RCC 7860 (cell line): ENCODE measurements around the gene NAMPT.
A peak's percentile ranks its signal among the peaks of the same experiment; 100 is the strongest.

Source experiments
- DNase-seq: peaks from one replicate; pipeline ENCODE4 v3.0.0-alpha.2; 2015; ENCODE audit warnings: low spot score
- FAIRE-seq: peaks from 2 replicates; lab custom pipeline; 2012; peaks lifted over from hg19 to GRCh38; lab: Jason Lieb, UNC

Gene NAMPT

DNA sequence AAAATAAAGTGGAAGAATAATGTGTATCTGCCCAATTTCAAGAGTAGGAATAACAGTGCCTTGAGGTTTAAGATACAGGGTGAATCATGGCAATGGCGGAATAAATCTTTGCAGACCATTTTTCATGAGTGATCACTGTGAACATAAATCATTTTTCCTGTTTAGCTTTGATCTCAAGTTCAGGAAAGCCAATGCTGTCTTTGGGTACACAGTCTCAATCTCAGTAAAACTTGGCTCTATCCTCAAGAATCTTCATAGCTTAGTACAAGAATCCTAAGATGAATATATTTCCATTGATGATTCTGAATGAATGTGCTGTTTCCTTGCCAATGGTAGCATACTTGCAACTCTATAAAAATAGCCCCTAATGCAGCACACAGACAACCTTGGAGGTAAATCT is 6.8 kb downstream of the NAMPT start:
- FAIRE-seq, result no peak
- no peak for DNase-seq

DNA sequence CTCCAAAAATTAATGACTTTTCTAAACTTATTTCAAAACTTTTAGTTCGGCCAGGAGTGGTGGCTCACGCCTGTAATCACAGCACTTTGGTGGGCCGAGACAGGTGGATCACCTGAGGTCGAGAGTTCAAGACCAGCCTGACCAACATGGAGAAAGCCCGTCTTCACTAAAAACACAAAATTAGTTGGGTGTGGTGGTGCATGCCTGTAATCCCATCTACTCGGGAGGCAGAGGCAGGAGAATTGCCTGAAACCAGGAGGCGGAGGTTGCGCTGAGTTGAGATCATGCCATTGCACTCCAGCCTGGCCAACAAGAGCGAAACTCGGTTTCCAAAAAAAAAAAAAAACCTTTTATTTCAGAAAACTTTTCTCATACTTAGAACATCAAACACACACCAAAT is 8.3 kb downstream of the NAMPT start:
- FAIRE-seq (no peak), DNase-seq (no peak)

DNA sequence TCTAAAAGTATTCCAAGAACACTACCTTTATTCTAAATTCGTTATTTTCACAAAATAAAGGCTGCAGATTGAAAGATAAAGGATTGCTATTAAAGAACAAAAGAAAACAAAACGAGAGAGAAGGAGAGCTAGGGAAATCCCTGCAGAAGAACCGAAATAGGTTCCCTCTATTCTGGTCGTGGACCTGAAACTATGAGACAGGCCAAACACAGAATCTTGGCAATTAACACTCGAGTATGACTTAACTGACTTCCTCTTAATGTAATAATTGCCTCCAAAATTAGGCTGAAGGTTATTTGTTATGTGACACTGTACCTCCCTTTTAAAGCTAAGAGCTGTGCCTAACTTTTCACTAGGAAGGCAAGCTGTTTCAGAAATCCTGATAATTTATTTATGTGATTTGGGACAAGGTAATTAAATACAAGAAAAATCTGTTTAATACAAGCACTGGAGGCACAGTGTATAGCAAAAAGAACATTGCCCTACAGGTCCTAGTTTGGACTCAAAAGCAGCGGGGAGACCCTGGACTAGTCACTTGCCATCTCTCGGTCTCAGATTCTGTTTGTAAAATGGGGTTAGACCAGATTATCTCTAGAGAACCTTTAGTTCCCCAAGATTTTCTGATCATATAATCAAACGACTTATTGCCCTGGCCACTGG is 11.6 kb downstream of the NAMPT start:
- no peak for DNase-seq
- no peak for FAIRE-seq

GRCh38 chr7:106270122-106270977 is 14.4 kb downstream of the NAMPT start:
- FAIRE-seq (no peak), DNase-seq (no peak)

GRCh38 chr7:106269254-106269961 is 15.4 kb downstream of the NAMPT start:
- DNase-seq (no peak), FAIRE-seq (no peak)

- no peak for DNase-seq
- no peak for FAIRE-seq
These were observed 19.6 kb downstream of the NAMPT start for GRCh38 chr7:106265133-106265532.

- FAIRE-seq, result no peak
- DNase-seq, result no peak
These were observed 22.4 kb downstream of the NAMPT start for GRCh38 chr7:106262221-106262881.

DNA sequence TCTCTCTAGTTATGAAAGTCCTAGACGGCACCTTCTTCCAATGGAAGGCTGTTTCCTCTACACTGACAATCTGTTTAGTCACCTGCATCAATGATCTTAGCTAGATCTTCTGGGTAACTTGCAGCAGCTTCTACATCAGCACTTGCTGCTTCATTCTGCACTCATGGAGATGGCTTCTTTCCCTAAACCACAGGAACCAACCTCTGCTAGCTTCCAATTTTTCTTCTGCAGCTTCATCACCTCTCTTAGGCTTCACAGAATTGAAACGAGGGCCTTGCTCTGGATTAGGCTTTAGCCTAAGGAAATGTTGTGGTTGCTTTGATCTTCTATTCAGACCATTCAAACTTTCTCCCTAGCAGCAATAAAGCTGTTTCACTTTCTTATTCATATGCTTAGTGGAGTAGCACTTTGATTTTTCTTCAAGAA is 24.6 kb downstream of the NAMPT start:
- FAIRE-seq (no peak), DNase-seq (no peak)

DNA sequence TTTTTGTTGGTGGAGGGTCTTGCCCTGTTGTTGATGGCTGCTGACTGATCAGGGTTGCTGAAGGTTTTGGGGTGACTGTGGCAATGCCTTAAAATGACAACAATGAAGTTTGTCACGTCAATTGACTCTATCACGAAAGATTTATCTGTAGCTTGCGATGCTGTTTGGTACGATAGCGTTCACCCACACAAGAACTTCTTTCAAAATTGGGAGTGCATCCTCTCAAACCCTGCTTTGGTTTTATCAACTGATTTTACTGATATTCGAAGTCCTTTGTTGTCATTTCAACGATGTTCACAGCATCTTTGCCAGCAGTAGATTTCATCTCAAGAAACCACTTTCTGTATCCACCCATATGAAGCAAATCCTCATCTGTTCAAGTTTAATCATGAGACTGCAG is 26.0 kb downstream of the NAMPT start:
- DNase-seq (no peak), FAIRE-seq (no peak)

DNA sequence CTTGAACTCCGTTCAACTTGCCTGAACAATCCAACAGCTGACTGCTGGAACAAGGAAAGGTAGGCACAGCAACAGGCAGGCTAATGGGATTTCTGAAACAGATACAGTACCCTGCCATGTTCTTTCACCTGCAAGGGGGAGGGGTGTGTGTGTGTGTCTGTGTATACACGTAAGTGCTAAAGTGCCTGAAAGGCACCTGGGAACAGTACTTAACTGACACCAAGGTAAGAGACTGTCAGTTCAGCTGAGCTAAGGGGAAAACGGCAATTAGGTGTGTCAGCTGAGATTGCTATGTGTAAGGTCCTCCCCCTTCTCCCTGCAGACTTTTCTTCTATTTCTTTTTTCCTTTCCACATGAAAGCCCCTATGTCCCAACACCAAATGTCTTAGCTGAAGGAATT is 27.0 kb downstream of the NAMPT start:
- no peak for FAIRE-seq
- no peak for DNase-seq

DNA sequence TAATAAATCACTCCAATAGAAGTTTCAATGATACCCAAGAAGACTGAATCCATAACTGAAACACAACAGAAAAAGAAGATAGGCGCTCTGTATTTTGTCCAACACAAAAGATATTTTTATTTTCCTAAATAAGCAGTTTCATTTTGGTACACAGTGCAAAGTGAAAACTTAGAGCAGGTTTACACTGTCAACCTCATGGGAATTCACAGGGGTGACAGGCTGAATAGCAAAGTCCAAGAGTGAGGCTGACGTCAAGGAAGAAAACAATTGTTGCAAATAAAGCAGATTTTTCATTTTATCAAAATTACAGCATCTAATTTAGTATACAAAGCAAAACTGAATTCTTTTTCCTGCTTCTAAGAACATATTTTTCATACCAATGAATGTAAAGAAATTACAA is 28.6 kb downstream of the NAMPT start:
- no peak for DNase-seq

GRCh38 chr7:106255246-106255645 is 29.5 kb downstream of the NAMPT start:
- FAIRE-seq (no peak), DNase-seq (no peak)

More for the DNA sequence above, 28.6 kb downstream of the NAMPT start:
- no peak for FAIRE-seq

DNA sequence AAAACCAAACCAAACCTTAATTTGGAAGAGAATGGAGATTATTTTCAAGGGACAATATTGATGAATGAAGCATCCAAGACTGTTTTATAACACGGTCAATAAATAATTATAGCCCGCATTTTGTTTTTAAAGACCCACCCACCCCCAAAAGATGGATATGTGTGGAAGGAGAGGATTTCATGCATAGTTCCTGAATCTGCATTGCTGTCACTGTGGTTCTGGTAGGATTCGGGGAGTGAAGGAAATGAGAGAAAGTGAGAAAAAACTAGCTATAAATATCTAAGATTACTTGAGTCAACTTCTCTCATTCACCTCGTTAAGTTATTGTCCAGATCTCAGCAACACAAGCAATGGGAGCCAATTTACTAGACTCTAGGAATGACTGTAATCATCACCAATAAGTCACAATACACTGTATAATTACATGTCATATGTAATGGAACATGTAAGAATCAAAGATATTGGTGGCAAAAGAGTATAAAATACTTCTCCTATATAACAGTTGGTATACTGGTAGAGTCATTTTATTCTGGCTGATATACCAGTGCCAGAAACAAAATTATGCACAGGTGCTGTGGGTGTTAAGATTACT is 30.2 kb downstream of the NAMPT start:
- DNase-seq, result no peak

DNA sequence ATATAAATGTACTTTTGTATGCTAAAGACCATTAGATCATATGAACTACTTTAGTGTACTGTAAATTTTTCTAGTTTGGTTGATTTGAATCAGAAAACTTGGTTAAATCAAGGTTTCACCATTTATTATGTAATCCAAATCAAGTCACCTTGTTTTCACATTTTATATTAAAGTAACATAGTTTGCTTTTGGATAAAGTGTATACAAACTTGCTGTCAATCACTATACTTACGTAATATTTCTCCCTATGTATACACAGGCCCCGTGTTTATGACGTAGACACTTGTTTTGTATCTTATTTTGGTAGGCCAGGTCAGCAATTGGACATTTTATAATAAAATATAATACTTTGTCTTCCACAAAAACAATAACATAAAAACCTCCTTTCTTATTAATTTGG is 32.2 kb downstream of the NAMPT start:
- no peak for DNase-seq
- peak; percentile 52 for FAIRE-seq

More for the DNA sequence above, 30.2 kb downstream of the NAMPT start:
- FAIRE-seq, result no peak

DNA sequence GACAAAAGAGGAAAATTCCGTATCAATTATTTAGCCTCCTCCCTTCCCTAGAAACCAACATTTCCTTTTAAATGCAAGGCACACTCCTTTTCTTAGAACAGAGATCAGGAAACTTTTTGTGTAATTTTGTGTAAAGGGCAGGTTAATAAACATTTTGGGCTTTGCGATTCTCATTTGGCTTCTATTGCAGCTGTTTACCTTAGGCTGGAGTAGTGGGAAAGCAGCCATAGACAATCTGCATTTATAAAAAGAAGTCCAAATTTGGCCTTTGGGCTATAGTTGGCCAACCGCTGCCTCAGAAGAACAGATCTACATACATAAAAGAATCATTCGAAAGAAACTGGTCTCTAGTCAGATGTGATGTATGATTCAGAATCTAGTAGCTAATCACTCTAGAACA is 35.3 kb downstream of the NAMPT start:
- DNase-seq, result no peak
- FAIRE-seq, result no peak

- DNase-seq (no peak), FAIRE-seq (no peak)
These were observed 36.2 kb downstream of the NAMPT start for GRCh38 chr7:106248600-106248999.

DNA sequence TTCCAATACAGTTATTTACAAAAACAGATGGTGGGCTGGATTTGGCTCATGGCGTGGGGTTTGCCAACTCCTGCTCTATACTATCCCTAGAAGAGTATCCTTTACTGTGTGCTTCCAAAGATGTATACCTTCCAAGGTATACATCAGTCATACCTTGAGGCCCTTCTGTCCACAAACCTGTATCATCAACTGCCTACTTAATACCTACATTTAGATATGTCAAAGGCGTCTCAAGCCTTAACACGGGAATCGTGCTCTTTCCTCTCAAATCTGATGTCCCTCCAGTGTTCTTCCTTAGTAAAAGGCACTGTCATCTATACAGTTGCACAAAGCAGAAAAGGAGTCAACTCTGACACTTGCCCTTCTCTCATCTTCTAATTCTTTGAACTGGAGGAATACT is 36.9 kb downstream of the NAMPT start:
- DNase-seq, result no peak
- FAIRE-seq, result no peak

DNA sequence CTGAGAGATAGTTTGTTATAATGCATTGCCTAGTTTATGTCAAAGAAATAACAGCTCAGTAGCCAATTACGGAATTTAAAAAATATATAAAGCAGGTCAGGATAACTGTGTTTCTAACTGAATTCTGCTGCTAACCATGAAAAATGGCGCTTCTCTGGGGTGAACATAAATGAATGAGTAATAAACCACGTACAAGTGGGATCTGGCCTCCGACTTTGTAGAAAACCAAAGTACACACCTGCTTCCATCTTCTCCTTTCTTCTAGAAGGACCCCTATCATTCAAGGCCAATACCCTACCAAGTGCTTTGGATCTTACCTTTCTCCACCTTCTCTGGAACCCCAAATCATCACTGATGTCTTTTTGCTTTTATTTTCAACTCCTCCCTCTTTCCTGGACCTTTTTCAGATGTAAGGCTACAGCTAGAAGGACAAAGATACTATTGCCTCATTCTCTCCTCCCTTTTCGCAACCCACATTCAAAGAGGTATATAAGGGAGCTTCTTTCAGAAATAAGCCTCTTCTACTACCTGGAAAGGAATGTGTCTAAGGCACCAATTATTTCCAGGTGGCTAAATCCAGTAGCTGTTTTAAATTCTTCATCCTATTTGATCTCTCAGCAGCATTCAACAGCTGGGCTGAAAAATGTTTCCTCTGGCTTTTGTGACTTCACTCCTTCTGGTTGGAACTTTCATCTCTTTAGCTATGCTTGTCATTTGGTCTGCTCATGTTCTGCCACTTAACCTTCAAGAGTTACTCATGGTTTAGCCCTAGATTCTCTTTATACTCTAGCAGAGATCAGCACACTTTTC is 37.7 kb downstream of the NAMPT start:
- DNase-seq (no peak), FAIRE-seq (no peak)

DNA sequence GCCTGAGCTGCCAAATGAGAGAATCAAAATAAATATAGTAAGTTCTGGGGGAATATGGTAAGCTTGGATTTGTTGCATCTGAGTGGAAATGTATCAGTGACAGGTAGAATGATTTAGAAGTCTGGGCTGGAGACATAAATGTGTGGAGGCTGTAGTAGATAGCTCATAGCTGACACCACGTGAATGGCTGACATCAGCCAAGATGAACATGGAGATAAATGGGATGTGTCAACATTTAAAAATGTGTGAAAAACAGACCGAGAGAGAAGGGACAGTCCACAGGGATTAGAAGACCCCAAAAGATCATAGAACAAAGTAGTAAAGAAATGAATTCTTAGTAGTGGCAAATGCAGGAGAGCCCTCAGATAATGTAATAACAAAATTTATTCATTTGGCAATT is 40.9 kb downstream of the NAMPT start:
- no peak for DNase-seq

DNA sequence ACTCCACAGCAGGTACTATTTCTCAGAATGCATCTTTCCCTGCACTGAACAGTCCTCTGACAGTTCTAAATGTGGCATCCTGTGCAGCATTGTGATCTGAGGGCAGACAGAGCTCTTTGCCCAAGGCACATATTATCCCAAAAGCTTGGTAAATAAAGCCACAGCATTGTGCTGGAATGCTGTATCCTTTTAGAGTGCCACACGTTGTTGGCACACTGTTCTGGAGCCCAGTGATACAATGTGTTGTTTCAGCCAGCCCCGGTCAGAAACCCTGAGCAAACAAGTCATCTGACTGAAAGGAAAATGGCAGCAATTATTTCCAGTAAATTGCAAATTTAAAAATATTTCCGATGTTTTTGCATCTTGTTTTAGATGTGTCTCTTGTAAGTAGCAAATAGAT is 45.4 kb downstream of the NAMPT start:
- FAIRE-seq (no peak), DNase-seq (no peak)

More for the DNA sequence above, 40.9 kb downstream of the NAMPT start:
- no peak for FAIRE-seq
